Left colon (tissue), 2 donors: ENCODE data around the gene COX8A. TPM values are rescaled to one million over a fixed set of nuclear protein-coding genes. Genes with fewer than 3 reads are reported as not detected.
A peak's percentile ranks its signal among the peaks of the same experiment; 100 is the strongest.

Experiments
- ATAC-seq: fragments of 200-7000 bp; cut with Tn5 transposase; one replicate; pipeline ENCODE4 v1.9.1; 2020; ENCODE audit warnings: mild to moderate bottlenecking, moderate library complexity
- DNase-seq, 2 donors: peaks; one replicate each; pipeline ENCODE4 v3.0.0-alpha.2; 2020
- intact Hi-C, 2 donors: fragments of 100-400 bp; cut with DNase I in 1 of 2; cut with micrococcal nuclease in 1 of 2; formaldehyde crosslinking; loops; one replicate each; pipeline versions ENCODE4 v1.11.2 to v1.14.0; 2022; cut with DNase I, micrococcal nuclease
- long read RNA-seq: library from polyadenylated mRNA; unstranded; transcript quantifications from one replicate; pipeline ENCODE4 v2.0.0, GENCODE V29; 2021
- total RNA-seq, 2 donors: library from RNA; stranded (reverse); fragmentation: NEBNext Ultra II Directional; extraction: Animal tissue kit (Norgen Biotek cat#: 25700); gene quantifications; one replicate each; pipeline ENCODE4 v1.2.1, GENCODE V29; 2021
- donor health status: DM: no; HTN: no; CAD: no.
- donor health status: DM: yes; HTN: yes; CAD: no.

Gene COX8A, protein sequence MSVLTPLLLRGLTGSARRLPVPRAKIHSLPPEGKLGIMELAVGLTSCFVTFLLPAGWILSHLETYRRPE
- 100 to 1,000 TPM; 663 to 843 TPM for total RNA-seq
- long read RNA-seq, transcript COX8A-201 (2 exons, 507 nt) = major isoform, 260 of 265 reads
- long read RNA-seq, partial matches to known transcripts = 0 of 265 reads
- long read RNA-seq, other reads (novel, unspliced or antisense) = 5 of 265 reads

DNA sequence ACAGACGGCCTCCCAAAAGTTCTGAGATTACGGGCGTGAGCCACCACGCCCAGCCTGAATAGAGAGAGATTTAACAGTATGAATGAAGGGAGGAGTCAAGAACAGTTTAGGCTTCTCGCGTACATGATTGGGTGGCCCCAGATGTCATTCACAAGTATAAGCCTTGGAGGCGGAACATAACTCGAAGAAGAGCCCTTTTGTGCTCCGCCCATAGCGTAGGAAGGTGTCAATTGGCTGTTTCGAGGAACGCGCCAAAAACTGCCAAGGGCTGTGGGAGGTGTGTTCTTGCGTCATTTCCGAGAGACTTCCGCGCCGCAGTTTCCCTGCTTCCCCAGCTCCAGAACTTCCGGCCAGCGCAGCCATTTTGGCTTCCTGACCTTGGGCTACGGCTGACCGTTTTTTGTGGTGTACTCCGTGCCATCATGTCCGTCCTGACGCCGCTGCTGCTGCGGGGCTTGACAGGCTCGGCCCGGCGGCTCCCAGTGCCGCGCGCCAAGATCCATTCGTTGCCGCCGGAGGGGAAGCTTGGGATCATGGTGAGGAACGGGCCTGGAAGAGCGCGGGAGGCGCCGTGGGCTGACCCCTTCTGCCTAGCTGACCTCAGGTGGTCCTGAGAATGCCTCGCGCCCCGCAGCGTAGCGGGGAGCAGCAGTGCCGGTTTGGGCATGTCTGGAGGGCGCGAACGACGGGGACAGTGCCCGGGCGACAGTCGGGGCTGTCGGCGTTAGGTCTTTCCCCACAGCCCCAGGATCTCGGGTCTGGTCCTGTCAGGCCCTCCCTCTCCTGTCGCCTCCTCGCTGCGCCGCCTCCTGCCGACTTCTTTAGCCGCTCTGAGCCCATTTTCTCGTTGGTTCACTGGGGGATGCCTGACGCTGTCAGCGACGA lies at the start of gene COX8A:
TSS of gene COX8A (plus strand) at position 362 of the 885 bp plus-strand sequence. CDS start at position 423, 61 bp downstream.
- ATAC-seq = peak; percentile 93
- peak; percentile 96 to 99 for DNase-seq
- intact Hi-C loops = no loop called here

DNA sequence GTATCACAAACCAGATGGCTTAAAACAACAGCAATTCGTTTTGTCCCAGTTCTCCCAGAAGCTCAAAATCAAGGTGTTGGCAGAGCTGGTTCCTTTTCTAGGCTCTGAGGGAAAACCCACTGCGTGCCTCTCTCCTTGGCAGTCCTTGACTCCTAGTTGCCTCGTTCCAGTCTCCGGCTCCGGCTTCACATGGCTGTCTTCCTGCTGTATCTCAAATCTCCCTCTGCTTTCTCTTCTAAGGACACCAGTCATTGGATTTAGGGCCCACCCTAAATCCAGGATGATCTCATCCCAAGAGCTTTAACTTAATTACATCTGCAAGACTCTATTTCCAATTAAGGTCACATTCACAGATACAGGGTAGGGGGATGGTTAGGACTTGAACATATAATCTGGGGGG lies 44.8 kb upstream of the COX8A start:
- DNase-seq (no peak), ATAC-seq (no peak)
- intact Hi-C loops = no loop called here

DNA sequence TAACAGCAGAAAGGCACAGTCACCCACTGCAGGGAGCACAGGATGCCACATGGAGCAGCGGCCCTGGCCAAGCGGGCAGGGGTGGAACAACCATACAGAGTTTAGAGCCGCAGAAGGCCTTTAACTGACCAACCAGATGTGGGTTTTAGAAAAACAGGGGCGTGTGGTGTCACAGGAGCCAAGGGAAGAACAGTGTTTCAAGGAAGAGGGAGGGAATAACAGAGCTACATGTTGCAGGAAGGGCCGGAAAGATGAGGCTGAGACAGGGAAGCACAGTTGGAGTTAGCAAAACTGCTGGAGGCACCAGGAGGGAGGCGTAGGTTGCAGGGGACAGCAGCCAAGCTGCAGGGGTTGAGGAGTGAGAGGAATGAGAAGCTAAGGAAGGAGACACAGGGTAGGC lies 43.4 kb upstream of the COX8A start:
- ATAC-seq (no peak), DNase-seq (no peak)
- intact Hi-C loops = no loop called here

DNA sequence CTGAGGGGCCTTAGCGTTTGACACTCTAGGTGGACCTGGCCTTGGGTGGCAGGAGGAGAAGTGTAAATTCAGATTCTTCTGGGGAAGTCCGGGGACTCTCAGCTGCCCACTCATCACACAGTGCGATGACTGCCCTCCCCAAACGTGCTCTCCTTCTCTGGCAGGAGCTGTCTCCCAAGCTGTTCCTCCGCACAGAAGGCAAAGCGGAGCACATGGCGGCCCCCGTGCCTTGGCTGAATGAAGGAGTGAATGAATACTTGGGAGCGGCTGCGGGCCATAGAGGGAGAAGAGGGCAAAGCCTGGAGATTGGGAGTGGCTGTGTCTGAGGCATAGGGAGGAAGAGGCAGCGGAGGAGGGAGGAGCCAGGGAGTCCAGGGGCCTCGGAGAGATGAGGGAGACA lies 42.5 kb upstream of the COX8A start:
- ATAC-seq (no peak), DNase-seq (no peak)
- intact Hi-C loops = no loop called here

DNA sequence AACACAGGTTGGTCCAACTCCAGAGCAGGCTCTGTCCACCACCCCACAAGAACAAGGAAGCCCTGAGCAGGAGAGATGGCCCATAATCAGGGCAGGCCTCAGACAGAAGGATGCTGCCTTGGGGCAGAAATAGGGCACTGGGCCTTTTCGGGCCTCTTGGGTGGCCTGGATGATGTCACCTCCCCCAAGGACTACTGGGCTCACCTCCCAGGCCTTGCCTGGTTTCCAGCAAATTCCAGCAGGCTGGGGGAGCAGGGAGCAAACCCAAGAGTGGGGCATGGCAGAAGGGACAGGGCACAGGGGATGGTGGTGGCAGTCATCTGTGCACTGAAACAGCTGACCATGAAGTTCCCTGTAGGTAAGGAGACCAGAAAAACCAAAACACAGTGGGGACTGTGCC lies 41.0 kb upstream of the COX8A start:
- DNase-seq = no peak
- ATAC-seq = no peak
- intact Hi-C loops = no loop called here

DNA sequence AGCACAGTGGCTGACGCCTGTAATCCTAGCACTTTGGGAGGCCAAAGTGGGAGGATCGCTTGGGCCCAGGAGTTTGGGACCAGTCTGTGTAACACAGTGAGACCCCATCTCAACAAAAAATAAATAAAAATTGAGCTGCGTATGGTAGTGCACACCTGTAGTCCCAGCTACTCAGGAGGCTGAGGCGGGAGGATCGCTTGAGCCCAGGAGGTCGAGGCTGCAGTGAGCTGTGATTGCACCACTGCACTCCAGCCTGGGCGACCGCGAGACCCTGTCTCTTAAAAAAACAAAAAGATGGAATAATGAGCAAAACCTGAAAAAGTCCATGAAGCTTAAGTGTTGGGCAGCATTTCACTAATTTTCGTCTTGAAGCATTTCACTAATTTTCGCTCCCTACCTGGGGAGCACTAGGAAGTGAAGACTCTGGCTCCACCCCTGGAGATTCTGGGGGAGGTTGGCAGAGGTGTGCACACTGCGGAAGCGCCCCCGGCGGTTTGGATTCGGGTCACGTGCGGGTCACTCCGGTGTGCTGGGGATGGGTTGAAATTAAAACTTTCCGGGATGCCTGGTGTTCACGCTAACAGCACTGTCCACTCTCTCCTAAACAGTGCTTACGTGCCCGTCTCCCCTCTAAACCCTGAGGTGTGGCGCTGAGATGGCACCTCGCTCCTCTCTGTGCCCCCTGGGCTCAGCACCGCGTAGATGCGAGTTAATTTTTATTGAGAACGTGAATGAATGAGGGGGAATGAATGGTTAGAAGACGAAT lies 36.5 kb upstream of the COX8A start:
- ATAC-seq (peak; percentile 7), DNase-seq (peak; percentile 46 to 54)
- intact Hi-C loops = no loop called here

DNA sequence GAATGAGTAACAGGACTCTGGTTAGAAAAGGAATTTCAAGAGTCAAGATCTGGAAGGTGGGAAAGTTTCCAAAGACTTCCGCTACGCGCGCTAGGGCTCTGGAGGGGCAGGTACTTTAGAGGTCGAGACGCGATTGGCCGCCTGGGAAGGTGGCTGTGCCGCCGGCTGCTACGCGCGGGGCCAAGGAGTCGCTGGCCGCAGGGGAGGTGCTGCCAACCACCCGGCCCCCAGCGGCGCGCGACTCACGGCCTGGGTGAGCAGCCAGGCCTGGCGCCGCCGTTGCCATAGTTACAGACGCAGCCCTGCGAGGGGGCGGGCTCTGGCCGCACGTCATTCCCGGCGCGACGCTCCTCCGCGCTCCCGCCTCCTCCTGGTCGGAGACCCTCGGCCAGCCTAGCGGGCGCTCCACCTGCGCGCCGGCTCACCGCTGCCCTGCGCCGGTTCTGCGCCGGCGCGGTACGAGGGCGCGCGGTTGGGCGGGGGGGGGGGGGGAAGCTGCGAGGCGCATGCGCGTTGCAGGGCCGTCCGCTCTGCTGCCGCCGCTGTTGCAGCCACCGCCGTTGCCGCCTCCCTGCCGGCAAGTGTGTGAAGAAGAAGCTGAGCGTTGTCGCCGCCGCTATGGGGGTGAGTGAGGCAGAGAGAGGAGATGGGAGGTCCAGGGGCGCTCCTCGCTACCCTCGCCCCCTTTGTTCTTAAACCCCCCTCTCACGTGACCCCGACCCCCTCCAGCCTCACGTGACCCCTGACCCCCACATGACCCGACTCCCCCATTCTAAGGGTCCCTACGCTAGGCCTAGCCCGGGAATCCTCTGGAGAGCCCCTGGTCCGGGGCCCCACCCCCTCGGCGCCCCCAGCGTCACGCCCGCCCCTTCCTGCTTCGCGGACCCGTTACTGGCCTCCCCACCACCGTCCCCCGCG lies 35.7 kb upstream of the COX8A start, which contains the start of gene NAA40:
TSS of gene NAA40 (plus strand) at position 524 of the 918 bp plus-strand sequence. CDS start at position 619, 95 bp downstream.
- peak; percentile 95 to 96 for DNase-seq
- ATAC-seq = peak; percentile 90
- intact Hi-C loops = no loop called here

DNA sequence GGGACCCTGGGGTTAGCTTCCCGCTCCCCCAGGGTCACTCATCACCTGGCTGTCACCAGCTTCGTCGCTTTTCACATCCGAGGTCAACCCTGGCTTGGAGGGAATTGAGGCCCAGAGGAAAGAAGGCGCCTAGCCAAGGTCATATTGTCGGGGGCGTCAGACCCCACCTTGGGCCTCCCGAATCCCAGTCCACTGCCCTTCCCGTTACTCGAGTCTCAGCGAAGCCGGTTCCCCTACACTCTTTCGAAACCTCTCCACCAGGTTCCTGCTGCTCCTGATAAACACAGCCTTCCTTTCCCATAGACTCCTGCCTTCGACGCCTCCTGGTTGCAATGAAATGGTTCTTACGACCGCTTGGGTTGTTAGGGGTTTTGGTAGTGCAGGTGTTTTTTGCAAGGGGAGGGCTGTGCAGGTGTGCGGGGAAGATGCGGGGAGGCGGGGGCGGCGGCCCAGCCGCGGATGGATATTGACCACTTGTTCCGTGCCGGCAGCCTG lies 35.0 kb upstream of the COX8A start:
- DNase-seq = peak; percentile 44 to 46
- intact Hi-C loops = no loop called here
- ATAC-seq = peak; percentile 10

DNA sequence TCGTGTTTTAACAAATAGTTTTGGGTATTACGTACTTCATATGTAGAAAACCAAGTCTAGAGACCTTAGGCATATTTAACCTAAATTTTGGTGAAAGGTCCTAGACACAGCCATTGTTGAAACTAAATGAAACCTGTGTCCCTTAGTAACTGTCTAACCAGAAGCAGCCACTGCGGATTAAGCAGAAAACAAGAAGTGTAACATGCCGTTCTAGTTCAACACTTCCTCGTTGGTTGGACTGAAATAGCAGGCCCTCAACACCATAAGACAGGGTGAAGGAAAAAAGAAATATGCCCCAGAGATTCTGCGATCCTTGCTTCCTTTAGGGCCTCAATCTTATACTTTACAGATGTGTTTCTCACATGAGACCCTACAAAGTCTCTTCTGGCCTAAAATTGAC lies 33.6 kb upstream of the COX8A start:
- no peak for ATAC-seq
- no peak for DNase-seq
- intact Hi-C loops = loop anchor here in 1 of 2 donors (10.0 kb wide), 1 partner anchor 166 kb away; no protein-coding TSS in a partner anchor

DNA sequence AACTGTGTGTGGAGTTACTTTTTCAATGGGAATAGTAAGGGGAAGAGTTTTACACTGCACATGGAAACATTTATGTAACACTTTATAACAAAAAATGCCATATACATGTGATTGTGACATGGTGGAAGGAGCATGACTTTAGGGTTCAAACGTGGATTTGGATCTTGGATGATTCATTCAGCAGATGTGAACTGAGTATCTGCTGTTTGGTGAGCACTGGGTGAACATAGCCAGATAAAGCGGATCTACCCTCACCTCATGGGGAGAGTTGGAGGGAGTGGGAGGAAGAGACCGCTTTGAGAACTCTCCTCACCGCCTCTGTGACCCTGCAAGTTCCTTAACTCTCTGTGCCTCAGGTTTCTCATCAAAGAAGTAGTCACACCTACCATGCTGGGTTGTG lies 32.5 kb upstream of the COX8A start:
- DNase-seq (no peak), ATAC-seq (no peak)
- intact Hi-C loops = loop anchor here in 1 of 2 donors (10.0 kb wide), 1 partner anchor 167 kb away; no protein-coding TSS in a partner anchor

DNA sequence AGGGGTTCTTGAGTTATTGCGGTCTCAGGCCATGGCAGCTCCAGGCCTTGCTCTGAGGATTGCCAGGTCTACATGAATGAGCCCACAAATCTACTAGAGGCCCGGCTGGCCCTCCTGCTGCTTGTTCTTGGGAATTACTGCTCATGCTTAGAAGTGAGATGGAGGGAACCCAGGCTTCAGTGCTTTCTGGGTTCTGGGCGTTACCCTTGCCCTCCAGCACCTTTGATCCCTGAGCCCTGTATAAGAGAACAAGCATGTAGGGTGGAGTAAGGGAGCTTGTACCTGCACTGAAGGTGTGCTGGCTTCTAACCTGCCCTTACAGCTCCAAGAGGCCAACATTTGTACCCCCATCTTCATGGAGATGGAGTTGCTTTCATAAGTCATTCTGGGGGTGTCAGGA lies 31.6 kb upstream of the COX8A start:
- peak; percentile 30 for ATAC-seq

DNA sequence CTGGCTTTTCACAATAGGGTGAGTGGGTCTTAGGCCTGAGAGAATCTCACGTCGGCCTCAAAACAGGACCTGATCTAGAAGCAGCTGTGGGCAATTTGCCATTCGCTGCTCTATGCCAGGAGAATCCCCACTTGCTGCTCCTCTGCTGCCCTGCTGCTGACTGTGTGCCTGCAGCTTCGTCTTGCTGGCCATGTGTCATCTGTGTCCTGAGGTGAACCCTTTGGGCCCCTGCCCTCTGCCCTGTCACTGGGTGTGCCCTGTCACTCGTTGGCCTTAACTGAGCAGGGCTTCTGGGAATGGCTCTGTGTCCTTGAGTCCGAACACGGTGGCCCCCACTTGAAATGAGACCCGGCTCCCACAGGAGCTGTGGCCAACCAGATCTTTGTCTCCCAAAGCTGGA lies 29.4 kb upstream of the COX8A start:
- intact Hi-C loops = loop anchor here (2.0 to 10.0 kb wide), 3 partner anchors 108 to 170 kb away; partner anchors contain the start of gene MARK2 (in 1 of the 2)
- peak; percentile 68 for ATAC-seq
- peak; percentile 22 to 45 for DNase-seq

More for the DNA sequence above, 31.6 kb upstream of the COX8A start:
- no peak for DNase-seq
- intact Hi-C loops = loop anchor here in 1 of 2 donors (10.0 kb wide), 1 partner anchor 168 kb away; no protein-coding TSS in a partner anchor

DNA sequence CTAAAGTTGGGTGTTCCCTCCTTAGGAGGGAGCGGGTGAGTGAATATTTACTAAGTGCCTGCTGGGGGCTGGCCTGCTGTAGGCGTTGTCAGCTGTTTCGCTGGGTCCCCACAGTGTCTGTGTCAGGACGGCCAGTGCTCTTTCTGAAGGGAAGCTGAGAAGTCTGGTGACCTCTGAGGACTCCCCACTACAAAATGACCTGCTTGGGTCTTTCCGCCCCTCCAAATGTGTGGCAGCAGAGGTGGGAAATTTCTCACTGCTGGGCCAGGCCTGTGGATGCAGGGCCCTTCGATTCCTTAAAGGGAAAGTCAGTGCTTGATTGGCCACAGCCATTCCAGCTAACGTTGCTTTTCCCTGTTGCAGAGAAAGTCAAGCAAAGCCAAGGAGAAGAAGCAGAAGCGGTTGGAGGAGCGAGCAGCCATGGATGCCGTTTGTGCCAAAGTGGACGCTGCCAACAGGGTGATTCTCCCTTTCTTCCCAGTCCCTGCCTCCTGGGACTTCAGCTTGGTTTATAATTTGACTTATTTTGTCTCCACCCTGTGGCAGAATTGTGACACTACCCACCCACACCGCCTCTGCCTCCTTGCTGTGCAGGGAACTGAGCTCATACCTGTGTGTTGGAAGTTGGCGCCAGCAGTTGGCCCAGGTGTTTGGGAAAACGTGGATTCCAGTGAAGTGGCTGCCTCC lies 28.8 kb upstream of the COX8A start:
- peak; percentile 65 to 69 for DNase-seq
- intact Hi-C loops = loop anchor here (2.0 to 10.0 kb wide), 3 partner anchors 108 to 171 kb away; partner anchors contain the start of gene MARK2 (in 1 of the 2)
- peak; percentile 85 for ATAC-seq

DNA sequence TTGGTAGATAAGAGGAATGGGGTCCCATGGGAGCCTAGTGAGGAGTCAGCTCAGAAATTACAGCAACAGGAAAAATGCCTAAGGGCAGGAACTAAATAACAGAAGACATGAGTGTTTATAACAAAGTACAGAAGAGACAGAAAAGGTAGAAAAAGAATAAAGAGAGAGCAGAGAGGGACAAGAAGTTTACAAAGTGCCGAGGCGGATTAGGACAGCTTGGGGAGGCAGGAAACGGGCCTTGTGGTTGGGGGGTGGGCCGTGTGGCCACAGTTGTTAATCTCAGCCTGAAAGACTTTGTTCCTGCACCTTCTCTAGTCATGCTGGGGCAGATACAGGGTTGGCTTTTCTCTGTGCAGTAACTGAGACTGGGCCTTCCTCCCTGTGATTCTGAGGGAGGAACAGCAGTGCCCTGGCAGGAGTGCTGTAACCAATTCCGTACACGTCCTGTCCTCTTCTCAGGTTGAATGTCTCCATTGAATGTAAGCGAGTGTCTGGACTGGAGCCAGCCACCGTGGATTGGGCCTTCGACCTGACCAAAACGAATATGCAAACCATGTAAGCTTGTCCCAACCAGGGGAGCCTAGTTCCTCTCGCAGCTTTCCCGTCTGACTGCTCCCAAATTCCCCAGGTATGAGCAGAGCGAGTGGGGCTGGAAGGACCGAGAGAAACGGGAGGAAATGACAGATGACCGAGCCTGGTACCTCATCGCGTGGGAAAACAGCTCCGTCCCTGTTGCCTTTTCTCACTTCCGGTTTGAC lies 22.5 kb upstream of the COX8A start:
- DNase-seq (no peak), ATAC-seq (no peak)
- intact Hi-C loops = no loop called here

DNA sequence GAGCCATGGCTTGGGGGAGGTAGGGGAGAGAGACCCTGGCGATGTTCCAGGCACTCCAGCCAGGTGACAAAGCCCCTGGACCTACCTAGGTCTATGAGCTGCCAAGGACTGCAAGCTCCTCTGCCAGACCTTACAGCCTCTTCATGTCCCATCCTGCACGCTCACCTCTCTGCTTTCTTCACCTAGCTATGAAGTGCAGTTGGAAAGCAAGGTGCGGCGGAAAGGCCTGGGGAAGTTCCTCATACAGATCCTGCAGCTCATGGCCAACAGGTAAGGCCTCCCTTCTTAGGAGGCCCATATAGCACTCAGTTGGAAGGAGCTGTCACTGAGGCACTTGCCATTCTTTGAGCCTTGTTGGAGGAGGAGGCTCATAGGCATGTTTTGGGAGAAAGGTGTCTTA lies 21.9 kb upstream of the COX8A start:
- no peak for DNase-seq
- intact Hi-C loops = no loop called here
- ATAC-seq = no peak

DNA sequence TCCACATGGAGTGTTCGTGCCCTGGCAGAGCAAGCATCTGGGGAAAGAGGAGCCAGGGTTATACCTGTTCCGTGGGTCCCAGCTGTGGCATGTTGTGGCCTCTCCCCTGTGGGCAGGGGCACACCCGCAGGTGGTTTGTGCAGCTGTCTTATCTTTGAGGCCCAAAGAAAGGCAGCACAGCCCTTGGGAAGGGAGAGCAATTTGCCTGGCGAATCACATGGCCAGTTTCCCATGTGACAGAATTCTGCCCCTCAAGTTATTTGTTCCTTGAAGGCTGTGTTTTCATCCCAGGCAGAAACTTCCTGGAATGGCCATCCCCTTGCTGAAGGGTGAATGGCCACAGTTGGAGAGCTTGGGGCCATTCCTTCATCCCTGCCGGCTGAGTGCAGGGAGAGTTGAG lies 16.4 kb upstream of the COX8A start:
- intact Hi-C loops = no loop called here
- DNase-seq = no peak
- no peak for ATAC-seq
